Stimulated activated CD4-positive, alpha-beta T cell treated with anti-CD3 and anti-CD28 coated beads, Interleukin-1b, Interleukin-23, amount 100 ng/mL, for 24 hours (primary cell): ENCODE results near the gene NEK10.
"Not testable (repeated sequence)": the region's sequence is repeated elsewhere in the genome, so short reads cannot be mapped to it uniquely, and the experiment has no call there.

ENCODE experiments used
- DNase-seq, 4 experiments: peaks; one replicate each; pipeline ENCODE4 v3.0.0-alpha.2; 2020; ENCODE audit warnings: low read depth in 4 of 4, low spot score in 1 of 4

Gene NEK10

DNA sequence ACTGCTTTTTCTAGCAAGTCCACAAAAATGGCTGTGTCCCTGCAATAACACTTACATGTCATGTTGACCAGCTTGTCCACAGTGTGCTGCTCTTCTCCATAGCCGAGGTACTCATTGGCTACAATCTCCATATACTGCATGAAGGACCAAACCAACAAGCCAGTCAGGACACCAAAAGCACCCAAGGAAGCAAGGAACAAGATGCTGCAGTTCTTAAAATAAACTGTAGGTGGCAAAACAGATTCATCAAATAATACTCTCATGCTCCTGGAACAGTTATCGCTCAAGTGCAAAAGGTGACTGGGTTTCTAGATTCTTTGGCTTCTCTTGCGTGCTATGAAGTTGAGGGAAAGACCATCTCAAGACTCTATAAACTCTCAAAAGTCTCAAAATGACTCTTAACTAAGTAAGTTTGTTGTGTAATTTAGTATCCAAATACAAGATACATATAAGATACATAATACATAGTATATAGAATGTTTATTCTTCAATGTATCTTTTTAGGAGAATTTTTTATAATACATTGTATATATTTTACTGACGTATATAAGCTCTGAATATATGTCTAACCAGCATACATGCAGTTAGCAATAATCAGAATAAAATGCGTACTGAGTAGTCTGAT lies 57.0 kb downstream of the NEK10 start:
- no peak for DNase-seq

DNA sequence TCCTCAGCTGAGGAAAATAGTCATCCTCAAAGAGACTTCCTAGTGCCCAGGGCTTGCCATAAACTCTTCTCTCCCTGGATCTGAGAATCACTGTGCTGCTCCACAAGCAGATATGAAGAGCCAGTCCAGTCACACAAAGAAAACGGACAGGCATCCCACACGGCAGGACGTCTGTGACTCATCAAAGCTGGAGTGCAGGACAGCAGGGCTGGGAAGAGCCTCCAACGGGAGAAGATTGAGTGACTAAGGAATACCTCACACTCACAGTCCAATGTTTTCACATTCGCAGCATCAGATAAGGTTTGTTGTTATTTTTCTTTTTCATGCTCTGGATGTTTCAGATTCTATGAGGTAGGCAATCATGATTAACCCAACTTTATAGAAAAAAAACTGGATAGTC lies 57.8 kb downstream of the NEK10 start:
- no peak for DNase-seq

DNA sequence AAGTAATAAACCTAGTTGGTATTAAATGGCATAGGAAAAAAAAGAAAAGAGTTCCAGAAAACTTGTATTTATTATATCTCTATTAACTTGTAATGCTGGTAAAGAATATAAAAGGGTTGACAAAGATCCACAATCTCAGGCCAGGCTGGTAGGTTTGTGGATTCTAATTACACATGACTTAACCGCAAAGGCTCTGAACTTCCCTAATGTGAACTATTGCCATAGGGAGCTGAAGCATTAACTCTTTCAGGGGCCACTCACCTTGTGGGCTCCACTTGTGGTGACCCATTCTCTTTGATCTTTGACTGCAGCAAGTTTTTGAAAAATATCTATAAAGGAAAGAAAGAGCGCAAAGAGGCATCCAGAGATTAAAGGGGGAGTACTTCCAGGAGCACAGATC lies 58.5 kb downstream of the NEK10 start:
- DNase-seq = no peak

DNA sequence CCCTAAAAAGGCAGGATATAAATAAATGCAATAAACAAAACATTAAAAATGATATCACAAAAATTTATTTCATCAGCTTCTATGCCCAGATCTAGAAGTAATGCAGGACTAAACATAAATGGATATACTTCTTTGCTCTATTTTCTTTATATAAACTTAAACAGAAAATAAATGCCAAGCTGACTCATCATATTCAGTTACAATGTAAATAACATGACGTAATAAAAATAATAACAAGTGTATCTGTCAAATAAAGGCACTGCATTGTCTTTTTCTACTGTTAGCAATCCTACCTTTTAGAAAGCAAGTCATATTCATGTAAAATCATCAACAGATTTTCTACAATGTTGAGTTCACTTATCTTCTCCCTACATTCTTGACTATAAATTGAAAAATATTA lies 61.6 kb downstream of the NEK10 start:
- DNase-seq = no peak

DNA sequence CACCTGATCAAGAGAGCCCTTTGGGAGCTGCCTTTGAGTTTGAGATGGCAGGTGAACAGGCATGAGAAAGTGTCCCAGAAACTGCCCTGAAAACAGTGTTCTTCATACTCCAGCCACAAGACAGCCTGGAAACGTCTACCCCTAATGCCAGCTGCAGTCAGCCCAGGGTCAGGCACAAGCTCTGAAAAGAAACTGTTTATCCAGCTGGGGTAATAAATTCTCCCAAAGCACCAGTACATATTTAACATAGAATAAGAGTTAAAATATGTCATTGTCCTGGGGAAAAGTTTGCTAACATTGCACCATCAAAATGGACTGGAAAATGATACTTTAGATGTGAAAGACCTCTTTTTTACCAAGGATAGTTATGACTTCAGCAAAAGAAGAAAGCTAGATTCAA lies 66.3 kb downstream of the NEK10 start:
- DNase-seq = no peak

DNA sequence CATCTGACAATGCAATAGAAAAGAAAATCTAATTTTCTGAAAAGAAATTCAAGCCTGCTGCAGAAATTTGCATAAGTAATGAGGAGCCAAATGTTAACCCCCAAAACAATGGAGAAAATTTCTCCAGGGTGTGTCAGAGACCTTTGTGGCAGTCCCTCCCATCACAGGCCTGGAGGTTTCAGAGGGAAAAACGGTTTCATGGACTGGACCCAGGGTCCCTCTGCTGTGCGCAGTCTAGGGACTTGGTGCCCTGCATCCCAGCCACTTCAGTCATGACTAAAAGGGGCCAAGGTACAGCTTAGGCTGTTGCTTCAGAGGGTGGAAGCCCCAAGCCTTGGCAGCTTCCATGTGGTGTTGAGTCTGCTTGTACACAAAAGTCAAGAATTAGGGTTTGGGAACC lies 70.2 kb downstream of the NEK10 start:
- DNase-seq = not testable (repeated sequence)

DNA sequence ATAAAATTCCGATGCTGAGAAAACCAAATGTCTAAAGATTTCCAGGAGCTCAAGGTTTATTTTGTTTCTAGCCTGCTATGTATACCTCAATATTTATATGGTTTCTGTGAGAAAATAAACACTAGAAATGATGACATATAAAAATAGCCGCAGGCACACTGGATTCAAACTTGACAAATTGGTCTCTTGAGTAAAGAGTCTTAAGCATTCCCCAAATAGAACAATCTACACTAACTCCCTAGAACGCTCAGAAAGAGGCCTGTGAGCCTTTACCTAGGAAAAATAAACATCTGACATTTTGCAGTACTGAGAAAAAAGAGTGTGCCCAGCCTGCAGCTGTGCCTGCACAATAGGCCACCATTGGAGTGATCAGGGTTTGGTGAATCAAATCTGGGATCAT lies 75.2 kb downstream of the NEK10 start:
- DNase-seq = no peak

DNA sequence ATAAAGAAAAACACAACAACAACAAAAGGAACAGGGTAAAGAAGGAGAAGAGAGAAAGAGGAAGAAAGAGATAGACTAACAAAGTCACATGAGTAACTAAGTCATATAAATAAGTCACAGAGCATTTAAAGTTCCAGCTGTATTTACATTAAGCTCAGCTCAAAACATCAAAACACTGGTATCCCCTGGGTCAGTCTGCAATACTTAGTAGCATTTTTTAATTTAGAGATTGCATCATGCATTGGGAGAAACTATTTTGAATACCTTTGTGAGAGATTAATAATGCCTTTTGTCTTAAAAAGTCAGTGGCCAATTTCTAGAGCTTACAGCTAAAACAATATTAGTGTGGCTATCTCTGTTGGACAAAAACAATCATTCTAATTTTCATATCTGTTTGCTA lies 78.4 kb downstream of the NEK10 start:
- no peak for DNase-seq

DNA sequence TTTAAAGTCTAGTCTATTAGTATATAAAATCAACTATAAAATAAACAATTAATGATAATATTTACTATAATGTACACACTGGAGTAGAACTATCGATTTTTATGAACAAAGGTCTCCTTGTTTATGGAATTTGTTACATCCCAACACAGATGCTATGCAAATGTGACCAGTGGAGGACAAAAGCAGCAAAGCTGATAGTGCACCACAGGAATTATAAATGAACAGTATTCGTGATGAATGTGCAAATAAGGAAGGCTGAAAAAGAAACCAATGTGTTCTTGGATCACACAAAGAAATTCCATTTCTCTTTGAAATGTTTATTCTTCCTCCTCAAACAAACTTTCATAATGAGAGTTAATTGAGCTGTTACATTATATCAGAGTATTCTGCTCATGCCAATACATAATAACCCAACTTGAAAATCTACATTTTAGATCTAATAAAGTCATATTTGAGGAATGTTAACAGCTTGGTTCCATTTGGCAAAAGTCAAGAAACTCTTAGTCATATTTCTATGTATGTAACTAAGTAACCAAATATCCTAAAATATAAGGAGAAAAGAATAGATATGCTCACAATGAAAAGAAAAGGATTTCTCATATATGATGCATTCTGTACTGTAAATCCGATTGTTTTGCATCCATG lies 79.3 kb downstream of the NEK10 start:
- no peak for DNase-seq

DNA sequence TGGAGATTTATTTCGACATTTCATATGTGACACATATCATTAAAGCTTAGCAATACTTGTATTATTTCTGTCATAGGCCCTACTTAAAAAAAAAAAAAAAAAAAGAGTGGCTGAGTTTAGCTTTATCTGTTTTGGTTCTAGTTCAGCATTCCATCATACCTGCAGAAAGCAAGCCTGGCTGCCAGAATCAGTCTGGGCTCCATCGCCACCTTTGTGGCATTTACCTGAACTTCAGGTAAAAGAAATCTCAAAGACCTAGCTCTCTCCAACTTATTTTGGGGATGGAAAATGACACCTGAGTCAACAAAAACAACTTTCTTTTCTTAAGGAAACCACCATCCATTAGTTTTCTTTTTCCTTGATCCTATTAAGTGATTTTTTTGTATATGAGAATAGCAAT lies 82.1 kb downstream of the NEK10 start:
- no peak for DNase-seq

DNA sequence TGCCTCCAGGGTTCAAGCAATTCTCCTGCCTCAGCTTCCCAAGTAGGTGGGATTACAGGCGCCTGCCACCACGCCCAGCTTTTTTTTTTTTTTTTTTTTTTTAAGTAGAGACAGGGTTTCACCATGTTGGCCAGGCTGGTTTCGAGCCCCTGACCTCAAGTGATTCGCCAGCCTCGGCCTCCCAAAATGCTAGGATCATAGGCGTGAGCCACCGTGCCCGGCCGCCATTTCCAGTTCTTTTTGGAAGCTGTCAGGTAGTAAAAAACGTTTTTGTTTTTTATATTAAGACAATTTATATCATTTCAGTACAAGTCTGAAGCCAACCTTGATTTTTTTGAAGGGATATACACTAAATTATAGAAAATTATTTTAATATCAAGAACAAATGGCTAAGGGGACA lies 82.7 kb downstream of the NEK10 start:
- DNase-seq = not testable (repeated sequence)

DNA sequence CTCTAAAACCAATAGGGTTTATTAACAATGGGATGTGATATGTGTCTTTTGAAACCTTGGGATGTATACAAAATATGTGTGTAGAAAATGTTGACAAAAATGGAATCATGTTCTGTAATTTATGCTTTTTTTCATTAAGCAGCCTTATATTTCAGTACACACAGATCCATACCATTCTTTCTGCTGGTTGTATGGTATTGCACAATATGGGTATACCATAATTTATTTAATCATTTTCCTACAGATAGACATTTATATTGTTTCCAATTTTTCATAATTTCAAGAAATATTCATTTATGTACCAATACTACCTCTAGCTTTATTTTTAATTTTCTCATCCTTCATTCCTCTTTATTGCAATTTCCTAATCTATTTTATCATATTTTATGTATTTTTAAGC lies 83.5 kb downstream of the NEK10 start:
- DNase-seq = no peak

DNA sequence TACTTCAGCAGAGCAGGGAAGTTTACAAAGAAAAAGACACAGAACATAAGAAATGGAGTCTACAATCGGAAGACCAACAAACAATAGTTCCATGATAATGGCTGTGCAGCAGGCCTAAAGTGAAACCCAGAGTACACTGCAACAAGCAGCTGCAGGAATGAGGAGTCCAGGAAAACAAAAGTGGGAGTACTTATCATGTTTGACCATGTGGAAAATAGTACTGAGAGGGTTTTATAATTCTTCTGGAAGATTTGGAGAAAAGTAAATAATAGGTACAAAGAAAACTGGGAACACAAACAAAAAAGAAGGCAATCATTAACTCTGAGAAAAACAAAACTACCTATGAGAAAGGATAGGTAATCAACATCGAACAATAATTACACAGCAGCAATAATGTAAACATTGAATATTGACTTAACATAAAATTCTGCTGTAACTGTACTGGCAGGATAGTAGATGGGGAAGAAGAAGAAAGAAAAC lies 87.5 kb downstream of the NEK10 start:
- DNase-seq = no peak

DNA sequence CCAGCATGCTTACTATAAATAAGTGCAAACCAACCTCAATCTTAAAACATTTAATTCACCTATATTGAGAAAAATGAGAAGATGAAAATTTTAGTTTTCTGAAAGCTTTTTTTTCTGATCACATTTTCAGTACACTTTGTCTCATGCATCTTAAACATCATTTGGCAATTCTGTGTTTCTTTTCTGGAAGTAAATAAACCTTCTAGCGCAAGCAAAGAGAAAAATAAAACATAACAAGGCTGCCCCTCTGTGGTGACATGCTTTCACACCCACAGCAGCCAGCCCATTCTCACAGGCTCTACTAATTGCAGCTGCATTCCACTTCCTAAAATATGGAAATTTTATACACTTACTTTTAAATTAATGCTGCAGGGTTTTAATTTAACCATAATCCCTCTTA lies 90.1 kb downstream of the NEK10 start:
- DNase-seq = no peak

DNA sequence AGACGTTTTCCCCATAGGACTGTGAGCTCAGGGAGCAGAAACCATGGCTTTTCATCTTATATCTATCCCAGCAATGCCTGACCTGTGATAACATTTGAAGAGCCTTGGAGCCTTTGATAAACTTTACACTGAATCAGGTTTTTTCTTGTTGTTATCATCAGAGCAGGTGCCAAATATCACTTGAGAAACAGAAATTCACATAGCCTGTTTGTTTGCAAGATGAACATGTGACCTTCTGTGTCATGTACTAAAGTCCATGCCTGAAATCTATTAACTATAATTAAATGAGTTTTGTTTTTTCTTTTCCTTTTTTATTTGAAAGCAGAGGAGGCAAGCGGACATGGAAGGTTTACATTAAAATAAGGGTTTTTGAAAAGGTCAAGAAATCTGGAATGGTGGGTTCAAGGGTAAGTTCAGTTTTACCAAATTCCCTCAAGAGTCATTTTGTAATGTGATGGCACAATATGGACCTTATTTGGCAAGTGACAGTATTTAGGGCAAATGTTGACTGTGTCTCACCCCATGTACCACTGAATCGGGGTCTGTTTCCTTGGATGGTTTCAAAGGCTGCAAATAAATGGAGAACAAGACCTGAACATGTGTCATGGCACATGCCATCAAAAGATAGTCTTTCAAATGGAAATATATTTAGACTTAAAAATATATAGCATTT lies 90.7 kb downstream of the NEK10 start:
- no peak for DNase-seq

DNA sequence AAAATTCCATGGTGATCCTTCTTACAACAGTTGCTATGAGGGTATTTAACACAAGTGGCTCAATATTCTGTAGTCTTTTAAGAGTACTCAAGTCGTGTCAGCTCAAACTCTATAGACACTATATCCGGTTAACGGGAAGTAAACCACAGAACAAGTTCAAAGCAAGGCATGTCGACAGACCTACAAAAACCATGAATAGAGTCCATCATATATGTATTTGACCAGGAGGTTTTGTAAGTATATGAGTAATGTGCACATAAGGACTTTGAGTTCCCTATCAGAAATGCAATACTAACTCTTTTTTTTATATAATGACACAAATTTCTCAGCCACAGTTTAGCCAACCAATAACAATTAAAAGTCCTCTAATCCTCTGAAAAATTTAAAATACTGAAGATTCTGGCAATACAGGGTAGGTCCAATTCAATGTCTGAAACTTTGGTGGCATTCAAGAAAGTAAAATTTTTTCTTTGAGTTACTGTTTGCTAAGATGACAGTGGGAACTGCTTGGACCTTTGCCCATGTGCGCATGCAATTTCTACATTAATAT lies 93.7 kb downstream of the NEK10 start:
- DNase-seq = no peak

DNA sequence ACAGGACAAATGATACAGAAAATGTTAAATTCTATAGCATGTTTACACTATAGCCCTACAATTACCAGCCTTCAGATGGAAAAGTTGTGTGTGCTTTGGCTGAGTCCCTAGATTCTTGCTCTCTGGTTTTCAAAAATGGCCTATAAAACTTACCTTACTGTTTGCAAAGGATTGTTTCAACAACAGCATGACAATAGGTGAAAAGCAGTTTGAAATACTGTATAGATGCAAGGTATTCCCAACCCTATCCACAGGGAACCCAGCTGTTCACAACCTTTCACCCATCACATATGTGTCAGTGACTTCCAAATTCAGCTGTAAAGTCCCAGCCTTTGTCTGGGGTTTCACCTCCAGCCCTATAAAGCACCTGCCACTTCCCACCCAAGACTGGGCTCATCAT lies 97.3 kb downstream of the NEK10 start:
- DNase-seq = no peak

DNA sequence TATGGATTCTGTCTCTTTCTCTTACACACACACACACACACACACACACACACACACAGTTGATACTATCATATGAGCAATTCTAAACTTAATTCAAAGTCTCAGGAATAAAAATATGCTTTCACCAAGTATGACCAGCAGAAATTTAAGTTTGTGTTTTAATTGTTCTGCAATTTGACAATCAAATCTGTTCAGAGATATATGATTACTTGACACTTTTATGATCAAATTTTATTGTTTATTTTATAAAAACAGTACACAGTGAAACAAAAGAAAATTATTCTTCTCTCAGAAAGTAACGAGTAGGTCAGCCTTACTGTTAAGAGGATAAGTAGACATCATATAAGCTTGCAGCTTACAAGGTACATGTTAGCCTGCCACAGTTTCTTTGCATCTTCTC lies 114.3 kb downstream of the NEK10 start:
- DNase-seq = no peak

DNA sequence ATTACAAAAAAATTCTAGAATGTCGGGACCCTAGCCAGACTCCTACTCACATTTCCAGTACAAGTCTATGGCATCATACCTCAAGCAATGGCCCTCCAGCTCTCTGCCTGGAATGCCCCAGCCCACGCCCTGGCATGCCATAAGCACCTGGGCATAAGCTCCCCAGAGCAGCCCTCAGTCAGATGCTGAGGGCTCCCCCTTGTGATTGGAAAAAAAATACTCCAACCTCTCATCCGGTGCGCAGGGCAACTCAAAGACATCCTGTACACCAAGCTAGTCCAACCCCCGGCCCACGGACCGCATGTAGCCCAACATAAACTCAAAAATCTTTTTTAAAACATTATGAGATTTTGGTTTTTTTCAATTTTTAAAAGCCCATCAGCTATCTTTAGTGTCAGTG lies 115.4 kb downstream of the NEK10 start:
- peak in 1 of 4 experiments; percentile 0 for DNase-seq

DNA sequence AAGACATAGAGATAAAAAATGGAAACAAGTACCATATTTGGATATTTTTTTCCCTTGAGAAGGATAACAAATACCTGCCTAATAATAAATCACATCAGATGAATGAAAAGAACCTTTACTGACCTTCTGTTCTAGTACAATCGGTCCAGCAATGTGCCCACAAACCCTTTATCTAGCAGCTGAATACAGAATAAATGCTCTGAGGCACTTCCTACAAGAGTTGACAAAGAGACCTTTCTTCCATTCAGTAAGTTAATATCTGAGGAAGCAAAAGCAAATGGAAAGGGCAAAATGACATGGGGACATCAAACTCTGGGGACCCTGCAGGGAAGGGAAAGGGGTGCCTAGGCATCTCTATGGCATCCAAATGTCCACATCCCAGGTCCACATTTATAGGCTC lies 115.8 kb downstream of the NEK10 start:
- DNase-seq = no peak

DNA sequence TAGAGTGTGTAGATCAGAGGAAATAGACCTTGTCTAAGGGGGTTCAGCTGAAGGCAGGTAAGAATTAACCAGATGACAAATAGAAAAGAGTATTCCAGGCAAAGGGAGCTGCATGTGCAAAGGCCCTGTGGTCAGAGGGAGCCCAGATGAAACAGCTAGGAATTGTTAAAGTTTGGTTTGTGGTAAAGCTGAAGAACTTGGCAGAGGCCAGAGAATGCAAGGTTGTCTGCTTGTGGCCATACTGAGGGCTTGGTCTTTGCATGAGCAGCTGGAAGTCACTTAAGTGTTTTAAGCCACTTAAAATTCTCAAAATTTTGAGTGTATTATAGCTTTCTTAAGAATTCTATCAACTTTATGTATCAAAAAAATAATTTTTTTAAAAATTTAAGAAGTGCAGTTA lies 116.5 kb downstream of the NEK10 start:
- no peak for DNase-seq

DNA sequence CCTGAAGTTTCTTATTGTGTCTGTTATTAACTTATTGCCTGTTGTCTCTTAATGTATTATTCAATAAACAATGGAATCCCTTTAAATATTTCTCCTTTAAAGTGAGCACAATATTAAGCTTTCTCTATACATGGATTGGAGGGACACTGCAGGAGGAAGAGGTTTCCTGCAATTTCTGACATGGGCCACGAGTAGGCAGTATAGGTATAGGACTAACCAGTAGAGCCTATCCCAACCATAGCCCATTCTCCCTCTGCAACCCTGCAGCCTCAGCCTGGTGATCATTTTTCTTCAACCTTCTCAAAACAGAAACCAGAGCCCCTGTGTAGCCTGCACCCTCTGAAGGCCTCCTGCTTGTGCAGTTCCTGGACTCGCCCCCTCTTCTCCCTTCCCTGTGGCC lies 124.8 kb downstream of the NEK10 start:
- DNase-seq = no peak
